ACC112 (cell line): ENCODE measurements around the gene PCSK6.
"Not testable (repeated sequence)": the region's sequence is repeated elsewhere in the genome, so short reads cannot be mapped to it uniquely, and the experiment has no call there.

Source experiments
- H2AFZ ChIP-seq: fragments of 200-600 bp; sonication (generic); one replicate; pipeline ENCODE4 v1.6.0; 2017; ENCODE audit warnings: antibody characterized with exemption, low read length; ENCODE audit not compliant: unreplicated experiment
- H3K27ac ChIP-seq: fragments of 200-600 bp; sonication (generic); 2 replicates; pipeline ENCODE4 v1.5.1; 2014; ENCODE audit warnings: low read depth, mild to moderate bottlenecking, antibody characterized with exemption, low read length, moderate library complexity
- H3K27me3 ChIP-seq: fragments of 200-600 bp; sonication (generic); 2 replicates; pipeline ENCODE4 v1.6.1; 2014; ENCODE audit warnings: mild to moderate bottlenecking, antibody characterized with exemption, low read length, moderate library complexity, mixed read lengths; ENCODE audit not compliant: insufficient read depth
- H3K36me3 ChIP-seq: fragments of 200-600 bp; sonication (generic); 2 replicates; pipeline ENCODE4 v1.6.1; 2016; ENCODE audit warnings: mild to moderate bottlenecking, antibody characterized with exemption, low read length, moderate library complexity, mixed read lengths; ENCODE audit not compliant: insufficient read depth
- H3K4me1 ChIP-seq: fragments of 200-600 bp; sonication (generic); one replicate; pipeline ENCODE4 v1.6.1; 2016; ENCODE audit warnings: low read length, mixed read lengths; ENCODE audit not compliant: insufficient read depth, unreplicated experiment, control insufficient read depth
- H3K4me3 ChIP-seq: fragments of 200-600 bp; sonication (generic); 2 replicates; pipeline ENCODE4 v1.5.1; 2014; ENCODE audit warnings: mild to moderate bottlenecking, low read depth, low read length
- H3K79me2 ChIP-seq: fragments of 200-600 bp; sonication (generic); one replicate; pipeline ENCODE4 v1.6.0; 2016; ENCODE audit warnings: low read length; ENCODE audit not compliant: control insufficient read depth, unreplicated experiment, insufficient read depth

PCSK6 gene

DNA sequence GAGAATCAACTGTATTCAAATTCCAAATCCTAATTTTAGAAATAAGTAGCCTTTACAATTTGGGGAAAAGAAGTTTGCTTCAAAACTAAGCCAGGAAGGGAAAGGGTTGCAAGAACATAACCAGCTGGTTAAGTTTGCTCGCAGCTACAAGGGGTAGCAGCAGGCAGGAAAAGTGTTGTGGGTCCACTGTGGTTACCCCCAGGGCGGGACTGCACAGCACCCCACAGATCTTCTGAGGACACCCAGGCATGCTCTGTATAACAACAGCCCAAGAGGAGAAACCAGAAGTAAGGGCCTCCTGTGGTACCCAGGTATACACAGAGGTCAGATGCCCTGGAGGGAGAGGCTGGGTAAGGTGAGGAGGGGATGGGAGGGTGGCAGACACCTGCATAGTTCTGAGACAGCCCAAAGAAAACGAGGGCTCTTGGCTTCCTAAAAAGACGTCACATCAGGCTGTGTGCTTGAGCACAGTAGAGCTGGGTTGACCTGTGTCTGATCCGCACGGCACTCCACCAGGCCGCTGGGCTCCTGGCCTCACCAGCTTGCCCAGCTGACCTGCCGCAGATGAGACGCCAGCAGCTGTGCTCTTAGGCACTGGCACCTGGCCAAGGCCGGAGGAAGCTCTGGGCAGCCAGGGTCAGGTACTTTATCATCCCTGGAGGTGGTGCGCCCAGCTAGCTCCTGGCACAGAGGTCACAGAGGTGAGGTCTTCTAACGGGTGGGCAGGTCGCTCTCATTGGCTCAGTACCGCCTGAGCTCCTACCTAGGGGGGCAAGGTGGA lies 112.7 kb downstream of the PCSK6 start:
- no peak overlapping the region for H3K4me3 ChIP-seq
- H3K27ac ChIP-seq = no peak overlapping the region
- no peak overlapping the region for H2AFZ ChIP-seq
- peaks cover 7% of the 10 kb centered on the region for H3K4me1 ChIP-seq
- H3K79me2 ChIP-seq = no peaks in the 10 kb centered on the region
- H3K27me3 ChIP-seq = peaks cover 23% of the 10 kb centered on the region
- no peaks in the 10 kb centered on the region for H3K36me3 ChIP-seq

DNA sequence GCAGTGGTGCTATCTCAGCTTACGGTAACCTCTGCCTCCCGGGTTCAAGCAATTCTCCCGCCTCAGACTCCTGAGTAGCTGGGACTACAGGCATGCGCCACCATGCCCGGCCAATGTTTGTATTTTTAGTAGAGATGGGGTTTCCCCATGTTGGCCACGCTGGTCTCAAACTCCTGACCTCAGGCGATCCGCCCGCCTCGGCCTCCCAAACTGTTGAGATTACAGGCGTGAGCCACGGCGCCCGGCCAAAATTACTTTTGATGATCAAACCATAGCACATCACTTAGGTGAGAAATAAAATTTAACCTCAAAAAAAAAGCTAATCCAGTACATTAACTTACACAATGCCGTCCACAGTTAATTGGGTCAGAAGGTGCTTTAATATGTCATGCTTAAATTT lies 114.5 kb downstream of the PCSK6 start:
- peaks cover 23% of the 10 kb centered on the region for H3K27me3 ChIP-seq
- not testable (repeated sequence) for H3K36me3 ChIP-seq, H2AFZ ChIP-seq, H3K4me3 ChIP-seq, H3K4me1 ChIP-seq, H3K79me2 ChIP-seq, H3K27ac ChIP-seq

DNA sequence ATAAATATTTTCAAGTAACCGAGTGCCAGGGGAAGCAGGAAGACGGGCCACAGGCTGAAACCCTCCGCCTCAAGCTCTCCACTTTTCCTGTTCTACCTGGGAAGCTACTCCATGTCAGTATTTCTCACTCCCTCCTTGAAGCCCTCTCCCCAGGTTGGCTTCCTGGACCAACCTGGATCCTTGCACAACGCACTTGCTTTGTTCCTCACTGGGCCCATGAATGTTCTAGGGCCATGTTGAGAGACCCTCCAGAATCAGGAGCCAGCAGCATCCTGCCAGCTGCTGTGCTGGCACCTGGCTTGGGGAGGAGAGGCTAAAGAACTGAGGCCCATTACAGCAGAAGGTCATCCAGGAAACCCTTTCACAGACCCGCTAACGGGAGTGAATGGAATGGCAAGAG lies 115.2 kb downstream of the PCSK6 start:
- no peak overlapping the region for H3K4me3 ChIP-seq
- peaks cover 23% of the 10 kb centered on the region for H3K27me3 ChIP-seq
- H3K27ac ChIP-seq = no peak overlapping the region
- H3K79me2 ChIP-seq = no peaks in the 10 kb centered on the region
- H2AFZ ChIP-seq = no peak overlapping the region
- no peaks in the 10 kb centered on the region for H3K36me3 ChIP-seq
- H3K4me1 ChIP-seq = peaks cover 8% of the 10 kb centered on the region

DNA sequence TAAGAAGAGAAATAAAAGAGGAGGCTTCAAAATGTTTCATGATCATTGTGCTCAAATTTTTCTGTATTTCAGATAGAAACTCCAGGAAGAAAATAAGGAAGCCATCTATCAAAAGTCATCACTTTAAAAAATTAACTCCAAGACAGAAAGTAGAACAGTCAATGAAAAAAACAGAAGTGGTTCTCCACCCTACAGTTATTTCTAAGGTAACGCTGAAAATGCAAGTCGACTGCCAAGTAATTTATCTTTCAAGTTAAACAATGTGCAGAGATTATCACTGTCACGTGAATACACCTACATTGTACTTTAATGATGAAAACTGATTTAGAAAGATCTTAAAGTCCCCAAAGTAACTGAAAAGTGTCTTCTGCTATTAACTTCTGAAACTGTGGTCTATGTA lies 115.9 kb downstream of the PCSK6 start:
- Histone ChIP-seq H3K27me3 (peaks cover 23% of the 10 kb centered on the region), H2AFZ (no peak overlapping the region), H3K79me2 (no peaks in the 10 kb centered on the region), H3K27ac (no peak overlapping the region), H3K4me1 (peaks cover 8% of the 10 kb centered on the region), H3K4me3 (no peak overlapping the region), H3K36me3 (no peaks in the 10 kb centered on the region)

DNA sequence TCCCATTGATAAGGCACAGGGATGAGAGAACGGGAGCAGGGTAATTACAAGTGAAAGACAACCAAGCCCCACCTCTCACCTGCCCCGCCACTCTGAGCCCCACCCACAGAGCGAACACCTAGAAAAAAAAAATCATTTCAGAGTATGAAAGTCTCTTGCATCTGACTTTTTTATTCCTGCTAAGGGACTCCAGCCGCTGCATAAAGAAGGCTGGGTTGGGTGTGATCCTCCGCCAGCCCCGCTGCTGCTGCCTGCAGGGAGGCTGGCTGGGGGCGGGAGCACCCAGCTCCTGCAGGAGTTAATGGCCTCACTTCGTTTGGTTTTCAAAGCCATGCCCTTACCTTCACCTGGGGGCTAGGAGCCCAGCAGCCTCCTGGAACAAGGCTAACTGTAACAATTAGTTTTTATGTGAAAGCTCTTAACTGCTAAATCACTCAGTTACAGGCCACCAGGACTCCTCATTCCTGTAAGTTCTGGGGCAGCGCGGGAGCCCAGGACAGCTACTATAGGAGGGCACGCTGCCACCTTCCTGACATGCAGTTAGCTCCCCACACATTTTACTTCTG lies 116.5 kb downstream of the PCSK6 start:
- no peaks in the 10 kb centered on the region for H3K36me3 ChIP-seq
- H2AFZ ChIP-seq = no peak overlapping the region
- no peaks in the 10 kb centered on the region for H3K79me2 ChIP-seq
- H3K4me1 ChIP-seq = peaks cover 8% of the 10 kb centered on the region
- H3K27ac ChIP-seq = no peak overlapping the region
- H3K4me3 ChIP-seq = no peak overlapping the region
- H3K27me3 ChIP-seq = peaks cover 23% of the 10 kb centered on the region

DNA sequence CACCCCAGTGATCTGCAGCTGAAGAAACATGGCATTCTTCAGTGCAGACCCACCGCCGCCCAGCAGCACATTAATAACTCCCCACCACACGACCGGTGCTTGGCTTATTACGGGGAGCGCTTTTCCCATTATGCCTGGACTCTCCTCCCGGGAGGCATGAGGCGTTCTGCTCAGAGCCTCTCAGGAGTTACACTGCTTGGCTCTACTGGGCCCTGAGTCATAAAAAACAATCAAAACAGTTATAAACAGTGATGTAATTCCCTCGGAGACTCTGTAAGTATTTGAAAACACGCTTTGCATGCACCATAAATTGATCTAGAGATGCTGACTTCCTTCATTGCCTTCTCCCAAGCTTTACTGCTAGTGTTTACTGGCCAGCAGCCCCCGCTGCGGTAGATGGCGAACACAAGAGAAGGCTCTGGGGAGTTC lies 117.3 kb downstream of the PCSK6 start:
- H3K27ac ChIP-seq = no peak overlapping the region
- H3K79me2 ChIP-seq = no peaks in the 10 kb centered on the region
- peaks cover 23% of the 10 kb centered on the region for H3K27me3 ChIP-seq
- no peak overlapping the region for H3K4me3 ChIP-seq
- H2AFZ ChIP-seq = no peak overlapping the region
- no peaks in the 10 kb centered on the region for H3K36me3 ChIP-seq
- H3K4me1 ChIP-seq = peaks cover 8% of the 10 kb centered on the region

DNA sequence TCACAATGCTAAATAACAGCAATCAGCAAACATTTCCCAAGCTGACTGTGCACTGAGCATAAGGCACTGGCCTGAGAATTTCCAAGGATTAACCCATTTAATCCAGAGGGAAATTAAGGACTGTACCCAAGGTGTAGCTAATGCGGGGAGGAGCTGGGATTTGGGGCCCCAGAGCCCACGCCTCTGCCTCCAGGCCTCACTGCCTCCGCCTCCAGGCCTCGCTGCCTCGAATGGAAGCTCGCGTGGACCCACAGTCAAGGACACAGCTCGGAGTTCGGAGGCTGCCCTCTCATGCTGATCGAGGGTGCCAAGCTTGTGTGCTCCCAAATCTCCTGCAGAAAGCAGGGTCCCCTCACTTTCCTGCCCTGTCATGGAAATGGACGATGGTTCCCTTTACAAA lies 118.0 kb downstream of the PCSK6 start:
- no peak overlapping the region for H3K27ac ChIP-seq
- no peaks in the 10 kb centered on the region for H3K36me3 ChIP-seq
- no peak overlapping the region for H2AFZ ChIP-seq
- peaks cover 23% of the 10 kb centered on the region for H3K27me3 ChIP-seq
- no peaks in the 10 kb centered on the region for H3K79me2 ChIP-seq
- H3K4me1 ChIP-seq = peaks cover 8% of the 10 kb centered on the region
- H3K4me3 ChIP-seq = no peak overlapping the region

DNA sequence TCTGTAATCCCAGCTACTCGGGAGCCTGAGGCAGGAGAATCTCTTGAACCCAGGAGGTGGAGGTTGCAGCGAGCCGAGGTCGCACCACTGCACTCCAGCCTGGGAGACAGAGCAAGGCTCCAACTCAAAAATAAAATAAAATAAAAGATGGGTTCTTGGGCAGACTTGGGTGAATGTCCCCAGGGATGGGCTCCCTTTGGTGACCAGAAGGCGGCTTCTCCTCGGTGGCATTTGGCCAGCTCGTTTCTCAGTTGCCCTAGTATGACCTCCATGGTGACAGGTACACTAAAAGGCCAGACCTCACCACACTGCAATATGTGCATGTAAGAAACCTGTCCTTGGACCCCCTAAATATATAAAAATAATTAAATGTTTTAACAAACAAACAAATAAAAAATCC lies 118.4 kb downstream of the PCSK6 start:
- Histone ChIP-seq H3K4me3 (no peak overlapping the region), H3K4me1 (peaks cover 8% of the 10 kb centered on the region)

DNA sequence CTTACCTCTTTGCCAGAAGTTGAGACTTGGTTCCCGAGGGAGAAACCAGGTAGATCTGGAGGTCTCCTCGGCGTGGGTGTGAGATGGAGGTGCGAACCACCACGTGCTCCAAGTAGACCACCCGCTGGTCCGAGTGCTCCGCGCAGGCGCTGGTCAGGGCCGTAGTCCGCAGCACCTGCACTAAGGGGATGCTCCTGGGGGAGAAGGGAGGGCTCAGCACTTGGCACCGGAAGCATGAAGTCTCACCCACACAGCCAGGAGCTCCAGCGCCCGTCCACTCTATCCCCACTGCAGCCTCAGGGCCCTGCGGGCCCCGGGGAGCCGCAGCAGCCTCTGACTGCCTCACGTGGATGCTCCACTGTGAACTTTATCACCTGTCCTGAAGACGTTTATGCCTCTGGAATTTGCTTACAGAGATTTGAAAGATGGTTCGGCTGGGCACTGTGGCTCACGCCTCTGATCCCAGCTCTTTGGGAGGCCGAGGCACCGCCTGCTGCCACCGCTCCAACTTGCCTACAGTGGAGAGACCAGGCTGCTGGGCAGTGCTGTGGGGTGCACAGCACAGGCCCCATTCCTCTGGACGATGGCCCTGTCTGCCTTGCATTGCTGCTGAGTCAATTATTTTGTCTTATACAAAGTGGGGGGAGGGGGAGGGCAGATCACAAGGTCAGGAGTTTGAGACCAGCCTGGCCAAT lies 119.0 kb downstream of the PCSK6 start:
- Histone ChIP-seq H2AFZ (no peak overlapping the region), H3K4me3 (no peak overlapping the region), H3K79me2 (no peaks in the 10 kb centered on the region), H3K36me3 (no peaks in the 10 kb centered on the region), H3K4me1 (peaks cover 8% of the 10 kb centered on the region), H3K27ac (no peak overlapping the region), H3K27me3 (peaks cover 31% of the 10 kb centered on the region)

More for the DNA sequence above, 118.4 kb downstream of the PCSK6 start:
- Histone ChIP-seq H3K79me2 (no peaks in the 10 kb centered on the region), H3K27me3 (peaks cover 25% of the 10 kb centered on the region), H3K36me3 (no peaks in the 10 kb centered on the region), H3K27ac (no peak overlapping the region), H2AFZ (no peak overlapping the region)

DNA sequence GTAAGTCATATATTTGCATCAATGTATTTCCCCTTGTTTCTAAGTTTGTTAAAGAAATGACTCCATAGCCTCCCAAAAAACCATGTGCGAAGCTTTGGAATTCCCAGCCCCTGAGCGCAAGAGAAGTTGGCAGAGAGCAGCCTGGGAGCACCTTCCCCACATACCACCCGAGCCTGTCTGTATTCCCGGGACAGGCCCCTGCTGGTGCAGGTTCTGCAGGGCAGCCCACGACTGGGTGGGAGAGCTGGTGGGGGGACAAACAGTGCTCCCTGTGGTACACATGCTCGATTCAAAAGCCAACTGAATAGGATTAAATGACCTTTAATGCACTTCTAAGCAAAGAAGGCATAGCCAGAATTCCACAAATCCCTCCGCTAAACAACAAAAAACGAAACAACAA lies 119.8 kb downstream of the PCSK6 start:
- Histone ChIP-seq H3K4me1 (peaks cover 8% of the 10 kb centered on the region), H3K27ac (no peak overlapping the region), H3K4me3 (no peak overlapping the region), H3K36me3 (no peaks in the 10 kb centered on the region), H3K27me3 (peaks cover 39% of the 10 kb centered on the region), H3K79me2 (no peaks in the 10 kb centered on the region), H2AFZ (no peak overlapping the region)
